Upper lobe of left lung (tissue), 4 donors: Measurements from ENCODE around the gene IER3.

ENCODE experiments used
- CTCF ChIP-seq, 6 experiments: fragments of 450-650 bp in 4 of 6; fragments of 200-600 bp in 2 of 6; sonication (generic) in 2 of 6; IDR thresholded peaks; one replicate each; pipeline ENCODE4 v1.5.1; 2016 to 2019; ENCODE audit warnings: antibody characterized with exemption in 6 of 6
- POLR2A ChIP-seq, 4 donors: fragments of 450-650 bp; IDR thresholded peaks; one replicate each; pipeline ENCODE4 v1.5.1; 2016 to 2017; ENCODE audit warnings: antibody characterized with exemption in 4 of 4, mild to moderate bottlenecking in 2 of 4
- POLR2AphosphoS5 ChIP-seq, 2 donors: sonication (generic); formaldehyde crosslinking; IDR thresholded peaks; one replicate each; pipeline ENCODE4 v1.5.1; 2017; ENCODE audit warnings: antibody characterized with exemption in 2 of 2

- no peak for TF ChIP-seq POLR2AphosphoS5 (IDR thresholded peaks at IDR 0.05)
- no peak for TF ChIP-seq POLR2A (IDR thresholded peaks at IDR 0.05)
- TF ChIP-seq CTCF (IDR thresholded peaks at IDR 0.05) = no peak
Measured at GRCh38 chr6:30769088-30769852, 24.9 kb upstream of the IER3 start.
